OCI-LY1 (cell line): Measurements from ENCODE around the gene FHOD3.

Experiments used
- H2AFZ ChIP-seq: fragments of 200-600 bp; sonication (generic), shearing (Covaris generic); 2 replicates; pipeline ENCODE4 v1.6.0; 2014; ENCODE audit warnings: antibody characterized with exemption, mild to moderate bottlenecking, low read length
- H3F3A ChIP-seq: fragments of 200-600 bp; sonication (generic), shearing (Covaris generic); 2 replicates; pipeline ENCODE4 v1.6.0; 2014; ENCODE audit warnings: mild to moderate bottlenecking, antibody characterized with exemption, low read length, moderate library complexity; ENCODE audit not compliant: insufficient read depth
- H3K27ac ChIP-seq: fragments of 200-600 bp; sonication (generic); 2 replicates; pipeline ENCODE4 v1.5.1; 2014; ENCODE audit warnings: low read length, mixed run types, mild to moderate bottlenecking, low read depth; ENCODE audit not compliant: poor library complexity, severe bottlenecking
- H3K27me3 ChIP-seq: fragments of 200-600 bp; sonication (generic); 2 replicates; pipeline ENCODE4 v1.6.0; 2014; ENCODE audit warnings: antibody characterized with exemption, mild to moderate bottlenecking, low read length, moderate library complexity; ENCODE audit not compliant: insufficient read depth
- H3K36me3 ChIP-seq: fragments of 200-600 bp; sonication (generic); 2 replicates; pipeline ENCODE4 v1.6.1; 2014; ENCODE audit warnings: mild to moderate bottlenecking, antibody characterized with exemption, low read length, moderate library complexity, mixed read lengths; ENCODE audit not compliant: insufficient read depth
- H3K4me1 ChIP-seq: fragments of 200-600 bp; sonication (generic); 2 replicates; pipeline ENCODE4 v1.5.1; 2014; ENCODE audit warnings: mild to moderate bottlenecking, low read length, moderate library complexity; ENCODE audit not compliant: insufficient read depth, severe bottlenecking
- H3K4me2 ChIP-seq: fragments of 200-600 bp; sonication (generic), shearing (Covaris generic); 2 replicates; pipeline ENCODE4 v1.6.1; 2014; ENCODE audit warnings: low read length
- H3K4me3 ChIP-seq: fragments of 200-600 bp; sonication (generic); 2 replicates; pipeline ENCODE4 v1.5.1; 2014; ENCODE audit warnings: low read length, low read depth, mild to moderate bottlenecking, mixed read lengths; ENCODE audit not compliant: poor library complexity, severe bottlenecking
- H3K79me2 ChIP-seq: fragments of 200-600 bp; shearing (Covaris generic); 2 replicates; pipeline ENCODE4 v1.6.1; 2016; ENCODE audit warnings: mixed run types, low read length, mixed read lengths; ENCODE audit not compliant: insufficient read depth
- H3K9ac ChIP-seq: fragments of 200-600 bp; sonication (generic), shearing (Covaris generic); 2 replicates; pipeline ENCODE4 v1.6.1; 2014; ENCODE audit warnings: mild to moderate bottlenecking, low read length, mixed read lengths
- H3K9me2 ChIP-seq: fragments of 200-600 bp; sonication (generic), shearing (Covaris generic); 2 replicates; pipeline ENCODE4 v1.6.1; 2014; ENCODE audit warnings: low read depth, mild to moderate bottlenecking, low read length, mixed read lengths
- H3K9me3 ChIP-seq: fragments of 200-600 bp; shearing (Covaris generic); 2 replicates; pipeline ENCODE4 v1.6.1; 2014; ENCODE audit warnings: low read length, mixed read lengths
- H4K20me1 ChIP-seq: fragments of 200-600 bp; sonication (generic), shearing (Covaris generic); 2 replicates; pipeline ENCODE4 v1.6.0; 2016; ENCODE audit warnings: mild to moderate bottlenecking, low read length; ENCODE audit not compliant: insufficient read depth
- EZH2 ChIP-seq: fragments of 200-600 bp; sonication (generic), shearing (Covaris generic); IDR thresholded peaks from 2 replicates; pipeline ENCODE4 v1.8.0; 2017; ENCODE audit warnings: borderline replicate concordance, mixed run types, mild to moderate bottlenecking, antibody characterized with exemption, low read length, moderate library complexity, mixed read lengths
- TF ChIP-seq, protein P1 (sequence below): fragments of 200-600 bp; sonication (generic), shearing (Covaris generic); IDR thresholded peaks from 2 replicates; pipeline ENCODE4 v1.5.1; 2017; ENCODE audit warnings: mild to moderate bottlenecking, antibody characterized with exemption, low read length, moderate library complexity, mixed read lengths

Gene FHOD3

DNA sequence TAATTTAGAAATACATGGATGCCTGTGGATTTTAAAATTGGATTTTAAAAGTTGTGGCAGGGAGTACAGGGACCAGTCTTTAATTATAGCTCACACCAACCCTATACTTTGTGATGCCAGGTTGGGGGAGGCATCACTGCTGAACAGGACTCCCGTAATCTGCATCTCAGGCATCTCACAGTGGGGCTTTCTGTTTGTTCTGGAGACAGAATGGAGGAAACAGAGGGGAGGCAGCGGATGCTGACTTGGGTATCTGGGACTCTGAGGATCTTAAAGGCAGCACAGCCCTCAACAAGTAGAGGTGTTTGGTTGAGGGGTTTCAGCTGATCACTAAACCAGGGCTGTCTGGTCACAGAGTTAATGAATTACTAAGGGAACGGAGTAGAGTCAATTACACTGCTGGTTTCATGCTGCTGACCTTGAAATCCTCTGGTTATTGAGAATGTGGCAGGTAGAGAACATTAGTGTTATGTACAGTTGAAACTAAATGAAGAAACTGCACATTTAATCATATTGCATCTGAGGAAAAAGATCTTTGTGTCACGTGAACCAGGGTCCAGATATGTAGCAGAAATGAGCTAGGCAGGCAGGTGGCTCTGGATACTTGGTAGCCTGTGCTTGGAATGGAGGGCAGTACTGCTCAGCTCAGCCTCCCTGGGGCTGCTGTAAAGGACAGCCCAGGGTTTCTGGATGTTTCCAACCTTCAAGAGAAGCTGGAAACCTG is 40.3 kb downstream of the FHOD3 start:
- Histone ChIP-seq H3K27me3 (no peaks in the 10 kb centered on the region), H3K27ac (no peak overlapping the region), H2AFZ (no peak overlapping the region), H3K4me1 (no peaks in the 10 kb centered on the region), H3K9me3 (no peaks in the 10 kb centered on the region), H3F3A (no peaks in the 10 kb centered on the region), H3K9me2 (no peaks in the 10 kb centered on the region), H3K9ac (no peak overlapping the region), H3K4me2 (no peak overlapping the region), H3K36me3 (no peaks in the 10 kb centered on the region), H4K20me1 (no peaks in the 10 kb centered on the region), H3K79me2 (no peaks in the 10 kb centered on the region), H3K4me3 (no peak overlapping the region)
- no peak for TF ChIP-seq EZH2
- TF ChIP-seq, protein P1, sequence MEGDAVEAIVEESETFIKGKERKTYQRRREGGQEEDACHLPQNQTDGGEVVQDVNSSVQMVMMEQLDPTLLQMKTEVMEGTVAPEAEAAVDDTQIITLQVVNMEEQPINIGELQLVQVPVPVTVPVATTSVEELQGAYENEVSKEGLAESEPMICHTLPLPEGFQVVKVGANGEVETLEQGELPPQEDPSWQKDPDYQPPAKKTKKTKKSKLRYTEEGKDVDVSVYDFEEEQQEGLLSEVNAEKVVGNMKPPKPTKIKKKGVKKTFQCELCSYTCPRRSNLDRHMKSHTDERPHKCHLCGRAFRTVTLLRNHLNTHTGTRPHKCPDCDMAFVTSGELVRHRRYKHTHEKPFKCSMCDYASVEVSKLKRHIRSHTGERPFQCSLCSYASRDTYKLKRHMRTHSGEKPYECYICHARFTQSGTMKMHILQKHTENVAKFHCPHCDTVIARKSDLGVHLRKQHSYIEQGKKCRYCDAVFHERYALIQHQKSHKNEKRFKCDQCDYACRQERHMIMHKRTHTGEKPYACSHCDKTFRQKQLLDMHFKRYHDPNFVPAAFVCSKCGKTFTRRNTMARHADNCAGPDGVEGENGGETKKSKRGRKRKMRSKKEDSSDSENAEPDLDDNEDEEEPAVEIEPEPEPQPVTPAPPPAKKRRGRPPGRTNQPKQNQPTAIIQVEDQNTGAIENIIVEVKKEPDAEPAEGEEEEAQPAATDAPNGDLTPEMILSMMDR: no peak

DNA sequence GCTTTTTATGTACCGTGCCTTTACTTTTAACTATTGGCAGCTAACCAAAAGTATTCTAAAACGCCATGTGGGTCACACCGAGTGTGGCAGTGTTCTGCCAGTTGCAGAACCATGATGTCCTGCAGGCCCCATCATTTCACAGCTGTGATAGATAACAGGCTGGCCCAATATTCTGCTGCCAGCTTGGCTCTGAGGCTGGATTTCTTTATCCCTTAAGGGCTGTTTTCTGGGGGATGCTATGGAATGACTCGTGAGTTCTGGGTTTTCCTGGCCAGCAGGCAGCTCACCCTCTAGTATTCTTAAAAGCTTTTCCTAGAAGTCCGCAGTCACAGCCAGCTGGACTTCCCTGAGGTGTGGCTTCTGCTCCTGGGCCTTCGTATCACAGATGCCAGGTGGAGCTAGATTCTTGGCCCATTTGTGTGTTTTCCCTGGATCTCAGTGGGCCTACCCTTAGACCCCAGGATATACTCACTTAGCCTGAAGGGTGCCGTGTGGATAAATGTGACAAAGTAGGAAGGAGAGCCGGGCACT is 41.0 kb downstream of the FHOD3 start:
- Histone ChIP-seq H3K9me3 (no peaks in the 10 kb centered on the region), H3K4me1 (no peaks in the 10 kb centered on the region), H3F3A (no peaks in the 10 kb centered on the region), H3K27me3 (no peaks in the 10 kb centered on the region), H3K4me2 (no peak overlapping the region), H3K4me3 (no peak overlapping the region), H2AFZ (no peak overlapping the region), H4K20me1 (no peaks in the 10 kb centered on the region), H3K27ac (no peak overlapping the region), H3K36me3 (no peaks in the 10 kb centered on the region), H3K9ac (no peak overlapping the region), H3K9me2 (no peaks in the 10 kb centered on the region), H3K79me2 (no peaks in the 10 kb centered on the region)
- no peak for TF ChIP-seq EZH2
- TF ChIP-seq, protein P1: no peak

DNA sequence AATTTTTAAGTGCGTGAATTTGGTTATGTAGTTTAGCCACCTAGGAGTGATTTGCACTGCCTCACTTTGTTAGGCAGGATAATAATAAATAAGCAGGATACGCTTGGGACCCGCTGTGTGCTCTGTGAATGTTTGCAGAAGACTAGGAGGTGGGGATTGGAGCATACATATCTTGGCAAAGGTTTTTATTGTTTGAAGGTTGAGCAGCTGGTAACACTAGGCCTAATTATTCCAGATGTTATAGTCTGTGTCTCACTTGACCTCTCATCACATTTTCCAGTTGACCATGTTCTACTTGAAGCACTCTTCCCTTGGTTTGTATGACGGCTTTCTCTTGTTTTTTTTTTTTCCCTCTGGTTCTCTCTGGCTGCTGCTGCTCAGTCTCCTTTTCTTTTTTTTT is 42.7 kb downstream of the FHOD3 start:
- H3K9ac ChIP-seq: no peak overlapping the region
- no peaks in the 10 kb centered on the region for H3K36me3 ChIP-seq
- H3K4me3 ChIP-seq: no peak overlapping the region
- TF ChIP-seq EZH2: no peak
- TF ChIP-seq, protein P1: no peak
- H3K9me3 ChIP-seq: no peaks in the 10 kb centered on the region
- no peaks in the 10 kb centered on the region for H3K4me1 ChIP-seq
- H3F3A ChIP-seq: no peaks in the 10 kb centered on the region
- H3K9me2 ChIP-seq: no peaks in the 10 kb centered on the region
- H3K4me2 ChIP-seq: no peak overlapping the region
- no peaks in the 10 kb centered on the region for H3K79me2 ChIP-seq
- H4K20me1 ChIP-seq: no peaks in the 10 kb centered on the region
- no peak overlapping the region for H2AFZ ChIP-seq
- no peaks in the 10 kb centered on the region for H3K27me3 ChIP-seq
- no peak overlapping the region for H3K27ac ChIP-seq
